PC-3 (cell line): Measurements from ENCODE around the gene PILRA.

ENCODE experiments used
- EZH2 ChIP-seq: fragments of 300-600 bp; sonication (generic); IDR thresholded peaks from one replicate; pipeline ENCODE4 v1.6.1; 2017; ENCODE audit warnings: antibody characterized with exemption, mild to moderate bottlenecking, low read length; ENCODE audit not compliant: unreplicated experiment
- TF ChIP-seq, protein P1 (sequence below): fragments of 300-600 bp; sonication (generic); conservative IDR thresholded peaks from 2 replicates; pipeline ENCODE4 v1.5.1; 2017; ENCODE audit warnings: antibody characterized with exemption, low read depth, mild to moderate bottlenecking, low read length

DNA sequence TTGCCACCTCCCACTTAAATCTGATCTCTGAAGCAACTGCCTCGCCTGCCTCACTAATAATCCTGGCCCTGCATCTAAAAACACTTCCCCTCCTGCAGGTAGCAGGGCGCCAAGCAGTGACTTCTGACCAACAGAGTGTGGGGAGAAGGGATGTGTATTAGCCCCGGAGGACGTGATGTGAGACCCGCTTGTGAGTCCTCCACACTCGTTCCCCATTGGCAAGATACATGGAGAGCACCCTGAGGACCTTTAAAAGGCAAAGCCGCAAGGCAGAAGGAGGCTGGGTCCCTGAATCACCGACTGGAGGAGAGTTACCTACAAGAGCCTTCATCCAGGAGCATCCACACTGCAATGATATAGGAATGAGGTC, 6.1 kb upstream of the PILRA start:
- TF ChIP-seq, protein P1, sequence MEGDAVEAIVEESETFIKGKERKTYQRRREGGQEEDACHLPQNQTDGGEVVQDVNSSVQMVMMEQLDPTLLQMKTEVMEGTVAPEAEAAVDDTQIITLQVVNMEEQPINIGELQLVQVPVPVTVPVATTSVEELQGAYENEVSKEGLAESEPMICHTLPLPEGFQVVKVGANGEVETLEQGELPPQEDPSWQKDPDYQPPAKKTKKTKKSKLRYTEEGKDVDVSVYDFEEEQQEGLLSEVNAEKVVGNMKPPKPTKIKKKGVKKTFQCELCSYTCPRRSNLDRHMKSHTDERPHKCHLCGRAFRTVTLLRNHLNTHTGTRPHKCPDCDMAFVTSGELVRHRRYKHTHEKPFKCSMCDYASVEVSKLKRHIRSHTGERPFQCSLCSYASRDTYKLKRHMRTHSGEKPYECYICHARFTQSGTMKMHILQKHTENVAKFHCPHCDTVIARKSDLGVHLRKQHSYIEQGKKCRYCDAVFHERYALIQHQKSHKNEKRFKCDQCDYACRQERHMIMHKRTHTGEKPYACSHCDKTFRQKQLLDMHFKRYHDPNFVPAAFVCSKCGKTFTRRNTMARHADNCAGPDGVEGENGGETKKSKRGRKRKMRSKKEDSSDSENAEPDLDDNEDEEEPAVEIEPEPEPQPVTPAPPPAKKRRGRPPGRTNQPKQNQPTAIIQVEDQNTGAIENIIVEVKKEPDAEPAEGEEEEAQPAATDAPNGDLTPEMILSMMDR = no peak
- no peak for TF ChIP-seq EZH2
